Pons (tissue), 1 donor: ENCODE results near the gene ZNF423.
"Not testable (repeated sequence)": the region's sequence is repeated elsewhere in the genome, so short reads cannot be mapped to it uniquely, and the experiment has no call there.

ENCODE experiments used
- DNase-seq: peaks from one replicate; pipeline ENCODE4 v3.0.0-alpha.2; 2016; ENCODE audit warnings: low spot score

The ZNF423 gene

DNA sequence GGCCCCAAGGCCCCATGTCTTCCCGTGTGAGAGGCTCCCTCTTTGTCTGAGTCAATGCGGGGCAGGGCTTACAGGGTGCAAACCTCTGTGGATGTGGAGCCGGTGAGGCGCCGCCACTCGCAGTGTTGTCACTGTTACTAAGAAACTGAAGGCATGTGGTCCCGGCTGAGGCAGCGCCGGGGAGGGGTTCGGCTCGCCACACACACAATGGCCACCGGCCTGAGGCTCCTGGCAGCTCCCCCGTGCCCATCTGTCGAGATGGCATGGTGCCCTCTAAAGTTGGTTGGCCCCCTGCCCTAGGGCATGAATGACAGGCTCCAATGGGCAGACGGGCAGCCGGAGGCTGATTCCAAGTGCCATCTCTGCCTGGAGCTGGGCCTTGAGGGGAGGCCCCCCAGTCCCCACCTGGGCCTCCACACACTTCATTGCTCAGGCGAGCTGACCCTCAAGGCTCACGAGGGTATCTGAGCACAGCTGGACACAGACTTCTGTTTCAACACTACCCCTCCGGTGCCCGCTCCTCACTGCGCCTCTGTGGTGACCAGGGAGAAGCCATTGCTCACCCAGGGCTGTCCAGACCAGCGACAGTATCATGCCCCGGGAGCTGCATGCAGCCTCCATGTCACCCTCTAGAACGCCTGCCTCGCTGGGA is 345.1 kb downstream of the ZNF423 start:
- DNase-seq, result no peak

DNA sequence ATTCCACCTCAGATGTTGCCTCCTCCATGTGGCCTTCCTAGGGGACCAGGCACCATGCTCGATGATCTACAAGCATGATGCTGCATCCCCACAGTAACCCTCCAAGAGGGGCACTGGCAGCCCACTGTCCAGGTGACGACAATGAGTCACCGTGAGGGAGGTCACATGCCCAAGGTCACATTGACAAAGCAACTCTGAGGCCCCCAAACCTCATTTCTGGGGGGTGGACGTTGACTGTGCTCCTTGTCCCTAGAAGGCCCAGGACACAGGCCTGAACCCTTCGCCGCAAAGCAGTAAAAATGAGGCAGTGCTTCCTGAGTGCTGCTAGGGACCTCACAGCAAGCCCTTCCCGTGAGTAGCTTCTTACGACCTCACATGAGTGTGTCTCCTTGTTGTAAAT is 345.8 kb downstream of the ZNF423 start:
- DNase-seq, result no peak

DNA sequence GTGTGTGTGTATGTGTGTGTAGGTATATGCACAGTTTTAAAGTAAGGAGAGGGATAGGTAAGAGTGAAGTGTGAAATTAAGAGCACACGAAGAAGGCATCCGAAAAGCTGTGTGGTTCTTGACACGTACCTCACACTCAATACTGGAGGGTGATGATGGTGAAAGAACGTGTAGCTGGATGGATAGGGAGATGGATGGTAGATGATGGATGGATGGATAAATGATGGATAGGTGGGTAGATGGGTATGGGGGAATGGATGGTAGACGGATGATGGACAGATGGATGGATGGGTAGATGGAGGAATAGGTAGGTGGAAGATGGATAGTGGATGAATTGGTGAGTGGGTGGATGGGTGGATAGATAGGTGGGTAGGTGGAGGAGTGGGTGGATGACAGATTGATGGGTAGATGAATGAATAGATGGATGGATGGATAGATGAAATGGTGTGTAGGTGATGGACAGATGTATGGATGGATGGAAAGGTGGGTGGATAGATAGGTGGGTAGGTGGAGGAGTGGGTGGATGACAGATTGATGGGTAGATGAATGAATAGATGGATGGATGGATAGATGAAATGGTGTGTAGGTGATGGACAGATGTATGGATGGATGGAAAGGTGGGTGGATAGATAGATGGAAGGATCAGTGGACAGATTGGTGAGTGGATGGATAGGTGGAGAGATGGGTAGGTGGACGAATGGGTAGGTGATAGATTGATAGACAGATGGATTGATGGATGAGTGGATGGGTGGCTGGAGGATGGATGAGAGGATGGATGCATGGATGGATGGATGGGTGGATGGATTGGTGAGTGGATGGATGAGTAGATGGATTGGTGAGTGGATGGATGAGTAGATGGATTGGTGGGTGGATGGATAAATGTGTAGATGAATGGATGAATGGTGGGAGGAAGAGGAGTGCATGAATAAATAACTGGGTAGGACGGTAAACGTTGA is 349.6 kb downstream of the ZNF423 start:
- not testable (repeated sequence) for DNase-seq

DNA sequence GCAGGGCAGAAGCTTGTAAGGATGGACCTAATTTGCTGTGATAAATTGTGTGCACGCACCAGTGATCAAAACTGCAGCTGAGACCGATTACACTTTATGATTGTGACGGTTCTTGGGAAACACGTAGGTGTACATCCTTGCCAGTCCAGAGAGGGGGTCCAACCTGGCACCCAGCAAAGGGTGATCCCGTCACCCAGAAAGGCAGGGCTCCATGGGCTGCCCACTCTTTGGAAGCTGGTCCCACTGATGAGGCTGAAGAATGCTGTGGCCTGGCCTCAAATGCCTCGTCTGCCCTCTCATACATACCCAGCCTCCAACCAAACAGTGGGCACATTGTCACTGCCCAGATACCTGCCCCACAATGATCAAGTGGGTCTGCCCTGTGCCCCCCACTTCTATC is 350.4 kb downstream of the ZNF423 start:
- no peak for DNase-seq

DNA sequence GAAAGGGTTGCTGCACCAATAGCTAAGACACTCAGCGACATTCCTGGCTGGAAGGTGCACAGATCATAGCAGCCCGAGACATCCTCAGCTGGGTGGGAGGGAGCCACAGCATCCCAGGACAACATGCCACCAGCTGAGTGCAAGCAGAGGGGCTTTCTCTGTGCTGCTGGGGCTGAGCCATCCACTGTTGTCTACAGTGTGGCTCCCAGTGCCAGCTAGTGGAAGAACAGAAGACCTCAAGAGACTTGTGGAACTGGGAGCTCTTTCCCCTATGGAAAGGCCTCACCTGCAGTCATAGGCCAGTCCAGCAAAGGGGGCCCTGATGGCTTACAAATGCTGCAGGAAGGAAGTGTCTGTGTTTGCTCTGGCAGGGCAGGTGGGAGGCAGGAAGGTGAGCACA is 351.3 kb downstream of the ZNF423 start:
- no peak for DNase-seq

DNA sequence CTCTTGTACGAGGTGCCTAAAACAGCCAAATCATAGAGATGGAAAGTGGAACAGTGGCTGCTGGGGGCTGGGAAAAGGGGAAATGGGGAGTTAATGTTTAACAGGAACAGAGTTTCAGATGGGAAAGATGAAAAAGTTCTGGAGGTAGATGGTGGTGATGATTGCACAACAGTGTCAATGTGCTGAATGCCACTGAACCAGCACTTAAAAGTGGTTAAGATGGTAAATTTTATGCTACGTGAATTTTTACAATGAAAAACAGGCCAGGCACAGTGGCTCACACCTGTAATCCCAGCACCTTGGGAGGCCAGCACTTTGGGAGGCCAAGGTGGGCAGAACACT is 351.9 kb downstream of the ZNF423 start:
- DNase-seq, result no peak

DNA sequence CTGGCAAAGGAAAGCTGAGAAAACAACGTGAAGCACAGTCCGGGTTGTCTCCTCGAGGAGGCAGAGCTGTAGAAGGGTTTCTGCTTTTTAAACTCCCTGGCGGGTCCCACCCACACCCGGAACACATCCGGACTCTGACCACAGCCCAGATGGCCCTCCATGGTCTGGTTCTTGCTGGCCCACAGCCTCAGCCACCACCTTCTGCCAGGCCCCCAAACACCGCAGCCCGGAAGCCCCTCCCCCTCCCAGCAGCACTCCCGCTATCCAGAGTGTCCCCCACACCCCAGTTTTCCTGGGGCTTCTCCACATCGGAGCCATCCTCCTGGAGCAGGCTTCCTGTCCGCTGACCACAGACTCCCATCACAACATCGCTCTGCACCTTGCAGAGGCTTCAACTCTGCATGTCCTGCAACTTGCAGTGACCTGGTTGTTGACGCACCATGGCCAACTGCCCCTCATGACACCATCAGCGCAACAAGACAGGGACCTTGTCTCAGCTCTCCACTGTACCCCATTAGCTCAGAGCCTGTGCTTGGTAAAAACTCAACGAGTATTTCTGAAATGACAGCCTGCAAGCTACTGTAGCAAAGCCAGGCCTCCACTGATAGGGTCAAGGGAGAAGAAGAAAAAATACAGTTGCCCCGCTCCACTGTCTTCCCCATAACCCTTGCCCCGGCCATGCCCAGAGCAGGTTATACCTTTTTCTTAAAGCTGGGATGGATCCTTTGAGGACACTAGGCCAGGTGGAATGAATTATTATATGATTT is 352.5 kb downstream of the ZNF423 start:
- no peak for DNase-seq

DNA sequence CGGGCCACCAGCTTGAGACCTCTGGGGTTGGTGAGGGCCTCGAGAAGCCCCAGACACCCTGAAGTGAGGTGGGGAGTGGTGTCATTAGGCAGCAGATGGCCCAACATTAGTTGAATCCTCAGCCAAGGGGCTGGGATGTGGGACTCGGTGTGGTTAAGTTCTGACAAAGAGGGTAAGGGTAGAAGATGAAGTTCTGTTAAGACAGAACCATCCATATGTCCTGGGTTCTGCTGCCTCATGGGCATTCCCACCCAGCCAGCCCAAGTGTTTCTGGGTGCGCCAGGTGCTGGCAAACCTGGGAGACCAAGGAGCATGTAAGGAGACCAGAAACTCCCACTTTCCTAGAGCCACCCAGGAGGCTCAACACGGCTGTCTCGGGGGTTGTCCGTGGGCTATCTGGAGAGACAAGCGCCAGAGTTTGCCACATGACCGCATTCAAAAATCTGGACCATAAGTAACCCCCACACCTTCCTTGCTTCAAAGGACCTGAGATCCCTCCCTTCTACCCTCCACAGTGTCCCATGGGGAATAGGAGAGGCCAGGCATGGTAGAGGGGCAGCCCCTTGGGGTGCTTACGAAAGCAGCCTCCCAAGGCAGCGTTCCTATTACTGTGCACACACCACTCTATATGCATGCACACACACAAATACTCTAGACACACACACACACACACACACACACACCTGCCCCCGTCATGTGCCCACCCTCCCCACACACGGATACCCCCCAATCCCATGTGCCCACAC is 353.6 kb downstream of the ZNF423 start:
- DNase-seq, result no peak

DNA sequence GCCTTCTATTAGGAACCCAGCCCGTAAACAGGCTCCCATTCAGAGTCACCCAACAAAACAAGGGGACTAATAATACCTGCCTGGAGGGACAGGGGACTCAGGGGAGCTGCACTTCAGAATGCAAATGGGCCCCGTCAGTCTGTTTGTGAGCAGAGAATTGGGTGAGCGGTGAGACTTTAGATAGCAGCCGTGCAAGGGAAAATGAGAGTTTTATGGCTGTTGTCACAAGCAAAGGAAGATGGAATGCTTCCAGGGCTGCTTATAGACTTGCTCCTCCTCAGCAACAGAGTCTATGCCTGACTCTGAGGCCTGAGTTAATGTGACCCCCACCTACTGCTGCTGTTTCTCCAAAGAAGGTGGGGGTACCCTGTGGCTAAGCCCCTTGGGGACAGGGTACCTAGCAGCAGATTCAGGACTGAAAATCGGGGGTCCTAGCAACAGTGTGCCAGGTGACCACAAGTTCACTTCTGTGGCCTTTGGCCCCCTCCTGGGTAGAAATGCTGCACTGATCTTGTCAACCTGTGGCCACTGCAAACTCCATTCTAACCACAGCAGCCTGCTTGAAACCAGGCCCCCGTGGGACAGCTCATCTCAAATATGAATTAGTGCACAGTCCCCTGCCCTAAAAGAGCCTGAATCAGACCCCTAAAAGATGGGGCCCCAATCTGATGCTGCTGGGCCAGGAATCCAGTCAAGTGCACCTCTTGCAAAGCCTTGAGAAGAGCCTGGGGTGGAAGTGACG is 355.9 kb downstream of the ZNF423 start:
- DNase-seq, result no peak

DNA sequence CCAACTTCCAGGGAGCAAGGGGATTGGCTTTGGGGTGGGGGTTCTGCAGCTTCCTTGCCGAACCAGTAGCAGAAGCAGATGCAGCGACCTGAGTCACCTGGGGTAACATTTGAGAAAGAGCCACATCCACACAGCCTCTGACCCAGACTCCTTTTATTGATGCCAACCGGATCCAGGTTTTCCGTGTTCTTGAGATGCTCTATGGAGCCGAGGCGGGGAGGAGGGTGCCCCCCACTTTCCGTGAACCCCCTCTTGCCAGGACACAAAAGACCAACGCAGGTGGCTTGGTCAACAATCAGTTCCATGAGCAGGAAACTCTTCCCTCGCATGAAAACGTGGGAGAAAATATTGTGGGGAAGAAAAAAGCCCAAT is 356.5 kb downstream of the ZNF423 start:
- DNase-seq, result no peak

DNA sequence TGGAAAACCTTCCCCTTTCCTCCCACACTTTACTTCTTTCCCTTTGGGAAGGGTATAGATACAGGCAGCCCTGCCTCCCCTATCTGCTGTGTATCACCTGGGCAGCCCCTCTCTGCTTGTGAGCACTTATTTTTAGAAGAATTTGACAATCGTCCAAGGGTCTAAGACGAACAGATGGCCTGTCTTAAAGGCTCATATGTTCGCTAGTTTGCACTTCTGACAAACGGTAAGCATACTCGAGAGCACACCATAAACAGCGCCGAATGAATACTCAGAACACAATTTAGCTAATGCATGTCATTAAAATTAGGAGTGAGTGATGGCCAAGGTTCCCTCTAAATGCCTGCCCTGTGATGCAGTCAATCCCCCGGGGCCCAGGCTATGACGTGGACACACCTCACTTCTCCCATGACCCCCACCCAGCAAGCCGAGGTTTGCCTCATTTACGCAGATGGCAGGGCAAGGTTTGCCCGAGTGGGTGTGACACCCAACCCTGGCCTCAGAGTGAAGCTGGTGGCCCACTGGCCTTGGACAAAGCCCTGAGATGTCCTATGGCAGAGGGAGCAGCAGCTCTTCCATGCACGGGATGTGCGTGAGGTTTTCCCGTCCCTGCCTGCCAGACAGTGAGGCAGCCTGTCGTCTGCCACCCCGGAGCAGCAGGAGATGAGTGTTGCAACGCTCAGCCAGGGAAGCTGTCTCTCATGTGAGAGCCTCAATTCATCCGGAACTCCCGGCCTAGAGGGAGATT is 357.1 kb downstream of the ZNF423 start:
- no peak for DNase-seq

DNA sequence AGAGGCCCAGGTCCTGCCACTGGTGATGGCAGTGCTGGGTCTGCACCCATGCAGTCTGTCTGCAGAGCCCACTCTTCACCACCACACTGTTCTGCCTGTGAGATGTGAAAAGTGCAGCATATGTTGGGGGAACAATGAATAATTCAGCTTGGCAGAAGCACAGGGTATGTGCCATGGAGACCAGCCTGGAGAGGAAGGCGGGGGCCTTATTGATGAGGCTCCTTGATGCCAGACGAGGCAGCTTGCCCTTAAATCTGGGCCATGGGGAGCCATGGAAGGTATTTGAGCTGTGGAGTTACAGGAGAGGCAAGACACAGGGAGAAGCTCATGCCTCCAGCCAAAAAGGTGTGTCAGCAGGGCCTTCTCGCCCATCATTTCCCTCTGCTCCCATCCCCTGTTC is 357.6 kb downstream of the ZNF423 start:
- no peak for DNase-seq

DNA sequence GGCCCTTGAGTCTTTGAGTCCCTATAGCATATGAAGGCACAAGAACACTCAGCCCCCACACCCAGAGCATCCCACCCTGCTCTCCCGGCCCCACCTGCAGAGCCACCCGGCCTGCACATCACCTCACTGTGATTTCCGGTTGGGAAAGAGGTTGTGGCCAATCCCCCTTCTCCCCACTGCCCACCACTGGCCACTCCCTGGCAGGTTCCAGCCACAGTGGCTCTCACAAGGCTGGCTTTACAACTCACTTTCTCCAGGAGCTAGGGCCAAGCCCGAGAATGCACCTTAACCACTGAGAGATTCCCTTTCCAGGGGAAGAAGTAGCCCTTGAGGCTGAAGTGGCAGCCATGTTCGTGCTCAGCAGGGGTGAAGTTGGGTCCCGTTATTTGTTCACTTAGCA is 358.4 kb downstream of the ZNF423 start:
- no peak for DNase-seq

DNA sequence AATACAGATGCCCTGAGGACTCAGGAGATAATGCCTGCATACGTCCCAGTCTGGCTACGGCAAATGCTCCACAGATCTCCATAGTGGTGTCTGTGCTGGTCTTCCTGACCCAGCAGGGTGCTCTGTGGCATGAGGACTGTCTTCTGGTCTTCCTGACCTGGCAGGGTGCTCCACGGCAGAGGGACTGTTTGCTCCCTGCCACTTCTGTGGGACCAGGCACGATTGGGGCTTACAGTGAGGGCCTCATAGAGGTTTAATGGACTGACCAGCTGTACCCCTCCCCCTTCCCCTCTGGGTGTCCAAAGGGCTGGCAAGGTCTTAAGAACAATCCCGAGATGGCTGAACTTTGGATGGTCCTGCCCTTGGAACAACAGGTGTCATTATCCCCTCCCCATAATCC is 359.3 kb downstream of the ZNF423 start:
- DNase-seq, result no peak

DNA sequence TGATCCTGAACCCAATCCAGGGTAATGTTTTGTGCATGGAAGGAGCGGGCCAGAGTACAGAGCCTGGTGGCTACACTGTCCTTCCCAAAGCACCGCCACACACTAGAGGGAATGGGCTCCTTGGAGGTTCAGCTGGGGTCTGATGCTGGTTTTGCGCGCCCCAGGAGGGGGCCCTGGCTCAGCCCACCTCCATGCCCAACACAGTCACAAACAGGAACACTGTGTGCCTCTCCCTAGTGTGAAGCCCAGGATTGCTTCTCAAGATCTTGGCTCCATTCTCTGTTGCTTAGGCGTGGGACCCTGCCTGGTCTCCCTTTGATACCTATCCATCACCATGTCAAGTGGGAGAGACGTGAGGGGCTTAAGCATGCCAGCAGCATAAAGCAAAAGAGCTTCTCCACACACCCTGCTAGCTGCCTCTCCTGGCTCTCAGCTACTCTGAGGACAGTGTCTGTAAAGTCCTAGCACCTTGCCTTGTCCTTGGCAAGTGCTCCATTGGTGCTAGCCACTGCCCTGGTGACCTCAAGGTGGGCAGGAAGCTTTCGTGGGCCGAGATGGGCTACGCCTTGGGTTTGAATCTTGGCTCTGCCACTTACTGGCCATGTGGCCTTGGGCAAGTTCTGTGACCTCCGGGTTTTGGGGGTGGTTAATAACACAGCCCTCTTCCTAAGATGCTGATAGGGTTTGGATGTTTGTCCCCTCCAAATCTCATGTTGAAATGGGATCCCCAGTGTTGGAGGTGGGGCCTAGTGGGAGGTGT is 360.1 kb downstream of the ZNF423 start:
- no peak for DNase-seq

DNA sequence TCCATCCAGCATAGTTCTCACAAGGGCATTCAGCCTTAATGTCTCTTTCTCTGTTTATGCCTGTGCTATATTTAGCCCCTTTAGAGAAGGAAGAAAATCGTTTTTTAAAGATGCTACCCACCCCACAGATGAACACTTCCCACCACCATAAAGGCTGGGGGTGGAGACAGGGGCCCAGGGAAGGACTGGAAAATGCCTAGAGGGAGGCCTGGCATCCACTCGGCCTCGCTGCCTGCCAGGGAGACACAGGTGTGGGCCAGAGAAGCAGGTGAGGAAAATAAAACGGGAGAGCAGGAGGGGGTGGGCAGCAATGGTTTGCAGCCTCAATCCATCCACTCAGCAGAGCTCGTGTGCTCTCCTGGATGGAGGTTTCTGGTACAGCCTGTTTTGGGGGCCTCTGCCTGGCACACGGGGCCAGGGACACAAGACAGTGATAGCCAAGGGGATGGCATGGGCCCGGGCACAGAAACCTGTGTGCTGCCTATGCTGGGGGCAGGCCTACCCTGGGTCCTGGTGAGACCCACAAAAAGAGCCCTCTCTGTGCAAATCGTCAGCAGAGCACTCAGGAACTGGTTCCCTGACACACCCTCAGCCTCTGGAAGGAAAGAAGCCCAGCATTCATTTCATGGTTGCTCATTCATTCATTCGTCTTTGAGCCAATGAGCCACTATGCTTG is 360.9 kb downstream of the ZNF423 start:
- DNase-seq, result no peak

DNA sequence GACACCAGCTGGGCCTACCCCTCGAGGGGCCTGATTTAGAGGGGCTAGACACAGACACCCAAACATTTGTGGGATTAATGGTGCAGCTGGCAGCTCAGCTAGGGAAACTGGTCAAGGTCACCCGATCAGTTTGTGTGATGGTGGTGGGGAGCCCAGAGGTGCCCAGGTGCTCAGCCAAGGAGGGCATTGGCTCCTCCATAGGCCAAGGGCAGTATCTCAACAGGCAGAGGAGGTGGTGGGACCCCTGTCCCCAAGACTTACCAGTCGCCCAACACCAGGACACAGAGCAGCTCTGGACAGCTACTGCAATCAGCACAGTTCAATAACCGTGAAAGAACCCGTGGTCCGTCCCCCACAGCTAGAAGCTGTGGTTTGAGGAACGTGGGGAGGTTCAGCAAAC is 361.4 kb downstream of the ZNF423 start:
- DNase-seq, result no peak

DNA sequence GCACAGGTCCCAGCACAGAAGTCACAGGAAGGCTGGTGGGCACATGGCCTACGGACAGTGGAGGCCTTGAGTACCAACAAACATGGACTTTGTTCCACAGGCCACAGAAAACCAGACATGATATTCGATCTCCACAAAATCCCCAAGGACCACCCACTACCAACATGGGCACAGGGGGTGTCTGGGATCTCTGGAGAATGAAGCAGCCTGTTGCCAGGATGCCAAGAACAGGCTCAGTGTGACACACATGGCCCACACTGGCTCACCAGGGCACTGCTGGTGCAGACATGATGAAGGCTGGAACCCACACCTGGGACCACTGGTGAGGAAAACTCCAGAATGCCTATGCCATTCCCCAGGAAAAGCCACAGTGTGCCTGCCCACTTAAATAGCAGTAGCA is 362.1 kb downstream of the ZNF423 start:
- DNase-seq, result no peak

DNA sequence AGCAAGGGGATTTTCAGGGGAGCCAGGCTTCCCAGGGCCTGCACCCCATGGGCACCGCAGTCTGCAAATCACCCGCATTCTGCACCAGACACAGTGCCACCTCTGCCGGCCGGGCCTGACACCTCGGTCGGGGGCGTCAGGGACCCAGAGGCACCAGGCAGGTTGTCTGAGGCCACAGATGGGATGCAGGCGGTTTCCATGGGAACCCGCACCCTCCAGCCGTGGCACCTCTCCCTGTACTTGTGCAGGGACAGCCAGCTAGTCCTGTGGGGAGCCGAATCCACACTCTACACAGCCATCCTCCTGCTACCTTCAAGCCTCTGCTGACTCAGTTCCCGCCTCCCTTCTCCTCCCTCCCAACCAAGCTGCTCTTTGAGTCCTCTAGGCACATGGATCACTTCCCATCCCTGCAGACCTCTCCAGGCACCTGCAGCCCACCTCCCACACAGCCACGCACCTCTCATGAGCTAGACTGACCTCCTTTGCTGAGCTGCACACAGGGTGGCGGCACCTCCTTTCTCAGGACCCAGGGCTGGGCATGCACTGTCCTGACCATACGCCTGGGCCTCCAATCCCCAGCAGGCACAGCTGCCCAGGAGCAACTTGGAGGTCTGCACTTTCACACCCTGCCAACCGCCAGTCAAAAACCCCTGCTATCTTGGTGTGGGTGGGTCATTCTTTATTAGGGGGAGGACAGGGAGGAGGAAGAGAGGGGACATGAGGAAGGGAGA is 362.9 kb downstream of the ZNF423 start:
- no peak for DNase-seq
